HG03039 (cell line): ENCODE measurements around the gene PCOLCE2.

Experiments
- ATAC-seq: cut with Tn5 transposase; IDR thresholded peaks from one replicate; pipeline ENCODE4 v1.9.1; 2021; ENCODE audit warnings: mild to moderate bottlenecking, moderate library complexity; ENCODE audit not compliant: unreplicated experiment

The PCOLCE2 gene, protein sequence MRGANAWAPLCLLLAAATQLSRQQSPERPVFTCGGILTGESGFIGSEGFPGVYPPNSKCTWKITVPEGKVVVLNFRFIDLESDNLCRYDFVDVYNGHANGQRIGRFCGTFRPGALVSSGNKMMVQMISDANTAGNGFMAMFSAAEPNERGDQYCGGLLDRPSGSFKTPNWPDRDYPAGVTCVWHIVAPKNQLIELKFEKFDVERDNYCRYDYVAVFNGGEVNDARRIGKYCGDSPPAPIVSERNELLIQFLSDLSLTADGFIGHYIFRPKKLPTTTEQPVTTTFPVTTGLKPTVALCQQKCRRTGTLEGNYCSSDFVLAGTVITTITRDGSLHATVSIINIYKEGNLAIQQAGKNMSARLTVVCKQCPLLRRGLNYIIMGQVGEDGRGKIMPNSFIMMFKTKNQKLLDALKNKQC

GRCh38 chr3:142888481-142889211 lies at the start of gene PCOLCE2:
PCOLCE2 (minus strand) TSS chr3:142889083; CDS start chr3:142888896, 187 bp downstream.
- ATAC-seq = no peak

- ATAC-seq = no peak
Measured at GRCh38 chr3:142935963-142936362, 47.1 kb upstream of the PCOLCE2 start.

DNA sequence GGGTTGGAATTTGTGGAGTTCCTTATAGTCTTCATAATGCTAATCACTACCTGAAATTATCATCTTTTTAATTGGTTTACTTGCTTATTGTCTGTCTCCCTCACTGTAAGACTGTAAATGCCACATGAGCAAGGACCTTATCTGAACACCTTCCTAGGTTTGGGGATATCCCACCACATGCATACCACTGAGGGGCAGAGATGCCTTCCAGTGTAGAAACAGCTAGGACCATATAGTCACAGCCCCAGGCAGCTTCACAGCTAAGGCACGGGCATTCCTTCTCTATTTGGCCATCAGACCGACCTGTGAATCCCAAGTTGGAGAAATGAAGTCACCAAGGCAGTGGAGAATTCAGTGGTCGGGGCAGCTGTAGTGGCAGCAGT lies 46.0 kb upstream of the PCOLCE2 start:
- no peak for ATAC-seq

DNA sequence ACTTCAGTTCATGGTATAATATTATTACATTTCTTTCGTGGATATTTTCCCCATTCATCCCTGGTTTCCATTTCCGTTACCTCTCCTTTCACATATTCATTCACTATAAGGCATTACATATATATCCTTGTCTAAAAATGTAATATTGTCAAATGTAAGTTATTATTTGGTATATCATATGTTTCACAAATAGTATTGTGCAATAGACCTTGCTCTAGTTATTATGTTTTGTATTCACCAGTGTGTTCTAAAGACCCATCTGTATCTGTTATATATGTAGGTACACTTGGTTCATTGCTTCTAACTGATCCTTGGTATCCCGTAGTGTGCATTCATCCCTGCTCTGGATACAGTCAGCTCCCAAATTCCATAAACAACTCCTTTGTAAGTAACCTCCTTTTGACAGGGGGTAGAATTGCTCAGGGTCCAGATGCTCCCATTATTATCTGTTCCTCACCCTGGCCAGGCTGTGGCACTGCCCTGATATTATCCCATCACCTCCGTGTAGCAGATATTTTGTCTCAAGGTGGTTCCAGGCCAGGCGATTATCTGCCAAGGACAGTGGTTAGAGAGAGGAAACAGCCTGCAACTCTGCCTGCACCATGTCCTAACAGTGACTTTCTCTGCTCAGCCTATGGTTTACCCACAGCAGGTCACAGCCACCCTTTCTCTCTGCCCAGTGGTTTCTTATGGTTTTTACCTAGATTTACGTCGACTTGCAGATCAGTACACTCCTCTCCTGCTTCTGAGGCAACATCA lies 45.4 kb upstream of the PCOLCE2 start:
- ATAC-seq = no peak

DNA sequence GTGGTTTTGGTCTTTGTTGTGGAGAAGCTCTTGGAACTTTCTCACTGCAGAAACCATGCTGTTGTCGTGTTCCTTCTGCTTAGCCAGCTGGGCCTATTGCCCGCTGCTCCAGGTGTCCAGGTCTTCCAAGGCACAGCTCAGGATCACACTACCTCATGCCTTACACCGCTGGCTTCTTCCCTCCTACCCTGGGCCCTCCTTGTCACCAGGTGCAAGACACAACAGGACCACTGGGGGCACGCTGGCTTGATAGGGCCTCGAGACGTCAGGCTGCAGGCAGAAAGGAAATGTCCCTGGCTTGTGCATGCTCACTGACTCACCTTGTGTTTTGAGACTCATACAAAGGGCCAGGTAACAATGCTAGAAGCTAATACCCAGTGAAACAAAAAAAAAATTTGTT lies 42.3 kb upstream of the PCOLCE2 start:
- ATAC-seq = no peak

DNA sequence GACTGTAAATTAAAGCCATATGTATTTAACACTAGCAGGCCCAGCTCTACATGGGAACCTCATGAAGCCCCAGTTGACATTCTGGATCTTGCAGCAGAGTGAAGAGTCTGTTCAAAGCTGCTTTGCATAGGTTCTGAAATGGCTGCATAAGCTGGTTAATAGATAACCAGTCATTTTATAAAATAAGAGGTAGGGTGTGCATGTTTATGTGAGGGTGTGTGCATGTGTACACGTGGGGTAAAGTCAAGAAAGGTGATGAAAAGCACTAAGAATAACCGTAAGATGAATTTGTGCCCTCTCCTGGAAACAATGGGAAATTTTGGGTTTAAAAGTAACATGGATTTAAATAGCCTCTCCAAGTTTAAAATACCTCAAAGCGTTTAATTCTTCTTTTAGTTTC lies 41.6 kb upstream of the PCOLCE2 start:
- no peak for ATAC-seq

GRCh38 chr3:142929890-142930289 lies 41.0 kb upstream of the PCOLCE2 start:
- ATAC-seq = no peak

DNA sequence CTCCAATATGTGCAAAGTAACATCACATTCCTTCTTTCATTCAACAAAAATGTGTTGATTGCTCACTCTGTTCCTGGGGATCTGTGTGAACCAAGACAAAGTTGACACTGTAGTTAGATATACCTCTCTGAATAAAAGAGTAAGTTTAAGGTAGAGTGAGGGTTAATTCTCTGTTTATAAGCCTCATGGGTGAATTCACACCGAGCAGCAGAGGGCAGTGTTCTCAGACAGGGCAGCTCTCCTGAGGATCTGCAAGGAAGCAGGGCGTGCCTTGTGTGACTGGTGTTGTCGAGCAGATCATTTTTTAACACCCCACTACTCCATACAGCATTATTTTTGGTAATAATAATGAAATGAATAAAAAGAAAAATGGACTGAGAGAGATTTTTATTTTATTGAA lies 40.2 kb upstream of the PCOLCE2 start:
- no peak for ATAC-seq

DNA sequence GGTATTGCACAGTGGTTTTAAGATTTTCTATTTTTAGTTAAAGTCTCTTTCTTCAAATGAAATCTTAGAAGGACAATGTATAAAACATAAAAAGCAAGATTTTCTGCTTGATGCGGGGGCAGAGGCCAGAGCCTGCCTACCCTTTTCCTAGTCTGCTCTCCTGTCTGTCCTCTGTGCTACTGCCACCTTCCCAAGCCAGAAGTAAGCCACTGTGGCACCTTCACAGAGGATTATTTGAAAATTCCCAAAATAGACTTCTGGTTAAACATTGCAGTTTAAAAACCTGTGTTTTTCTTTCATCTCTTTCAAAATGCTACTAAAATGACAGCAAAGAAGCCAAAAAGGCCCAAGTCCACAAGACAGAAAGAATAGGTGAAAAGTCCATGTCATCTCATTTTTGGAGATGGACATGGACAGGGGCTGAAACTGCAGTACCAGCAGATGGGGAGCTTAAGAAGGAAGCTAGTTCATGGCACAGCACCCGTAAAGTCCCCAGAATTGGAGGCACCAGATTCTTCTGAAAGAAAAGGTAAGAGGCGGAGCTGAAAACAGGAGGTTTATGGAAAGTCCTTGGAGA lies 37.6 kb upstream of the PCOLCE2 start:
- ATAC-seq = no peak

DNA sequence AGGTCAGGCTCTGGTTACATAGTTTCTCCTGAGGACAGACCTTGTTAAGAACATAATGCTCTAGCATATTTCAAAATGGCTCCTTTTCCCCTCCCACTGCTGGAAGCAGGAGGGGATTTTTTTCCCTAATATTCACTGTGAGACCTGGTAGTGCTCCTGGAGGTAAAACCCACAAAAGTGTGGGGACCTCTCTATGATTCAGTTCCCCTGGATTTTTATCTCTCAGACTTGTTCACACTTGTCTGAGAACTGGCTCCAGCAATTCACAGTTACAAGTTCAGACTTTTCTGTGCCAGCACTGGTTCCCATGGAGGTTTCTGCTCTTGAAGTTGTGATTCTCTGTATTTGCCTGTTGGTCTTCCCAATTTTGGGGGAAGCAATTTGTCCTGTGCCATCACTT lies 36.3 kb upstream of the PCOLCE2 start:
- no peak for ATAC-seq

GRCh38 chr3:142923694-142924093 lies 34.8 kb upstream of the PCOLCE2 start:
- no peak for ATAC-seq

DNA sequence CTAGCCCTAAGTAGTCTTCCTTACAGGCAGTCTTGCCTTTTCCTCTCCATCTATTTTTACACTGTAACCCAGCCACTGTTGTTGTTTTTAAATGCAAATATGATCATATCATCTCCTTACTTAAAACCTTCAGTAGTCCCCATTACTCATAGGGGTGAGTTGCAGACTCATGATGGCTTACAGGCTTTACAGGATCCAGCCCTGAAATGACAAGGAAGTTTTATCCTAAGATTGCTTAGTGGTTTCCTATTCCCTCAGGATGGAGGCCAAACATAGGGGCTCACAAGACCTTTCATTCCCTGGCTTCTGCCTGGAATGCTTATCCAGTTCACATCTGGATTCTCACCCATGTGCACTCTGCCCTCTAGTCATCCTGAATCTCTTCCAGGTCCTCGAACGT lies 27.7 kb upstream of the PCOLCE2 start:
- no peak for ATAC-seq

DNA sequence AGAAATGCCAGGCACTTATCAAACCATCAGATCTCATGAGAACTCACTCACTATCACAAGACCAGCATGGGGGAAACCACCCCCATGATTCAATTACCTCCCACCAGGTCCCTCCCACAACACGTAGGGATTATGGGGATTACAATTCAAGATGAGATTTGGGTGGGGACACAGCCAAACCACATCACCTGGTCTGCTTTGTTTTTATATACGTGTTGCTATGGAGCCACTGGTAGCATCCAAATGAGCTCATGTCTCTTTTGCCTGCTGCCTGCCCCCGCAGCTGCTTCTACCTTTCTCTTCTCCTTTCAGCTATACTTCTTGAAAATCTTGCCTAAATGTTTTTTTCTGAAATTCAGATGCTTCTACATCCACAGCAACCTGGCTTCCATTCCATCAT lies 26.8 kb upstream of the PCOLCE2 start:
- ATAC-seq = no peak

DNA sequence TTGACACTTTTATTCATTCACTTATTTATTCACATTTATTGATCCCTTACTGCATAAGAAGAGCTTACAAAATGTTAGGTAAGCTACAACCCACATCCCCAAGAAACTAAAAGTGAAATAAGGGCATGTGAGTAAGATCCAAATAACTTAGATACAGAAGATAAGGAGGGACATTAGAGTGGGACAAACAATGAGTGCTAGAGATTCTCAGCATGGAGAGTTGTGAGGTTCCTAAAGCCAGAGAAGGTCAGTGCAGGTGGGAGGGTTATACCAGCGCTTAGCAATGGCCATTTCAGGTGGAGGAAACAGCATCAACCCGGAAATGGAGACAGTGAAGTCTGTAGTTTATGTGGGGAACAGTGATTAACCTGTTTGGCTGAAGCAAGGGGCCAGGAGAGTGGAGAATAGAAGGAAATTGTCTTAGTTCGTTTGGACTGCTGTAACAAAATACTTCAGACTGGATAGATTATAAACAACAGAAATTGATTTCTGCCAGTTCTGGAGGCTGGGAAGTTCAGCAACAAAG lies 25.5 kb upstream of the PCOLCE2 start:
- ATAC-seq = no peak

DNA sequence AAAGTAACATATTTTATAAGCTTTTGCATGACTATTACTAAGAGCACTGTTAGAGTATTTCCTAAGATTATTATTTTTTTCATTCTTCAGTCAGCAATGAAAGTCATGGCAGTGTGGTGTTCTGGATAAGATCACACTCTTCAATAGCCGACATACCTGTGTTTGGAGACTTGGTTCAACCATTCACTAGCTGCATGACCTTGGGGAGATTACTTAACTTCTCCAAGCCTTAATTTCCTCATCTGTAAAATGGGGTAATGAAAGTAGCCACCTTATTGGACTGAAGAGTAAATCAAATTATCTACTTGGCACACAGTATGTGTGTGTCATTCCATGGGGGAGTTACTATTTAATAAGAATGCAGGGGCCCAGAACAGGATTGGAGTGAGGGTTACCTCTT lies 24.5 kb upstream of the PCOLCE2 start:
- no peak for ATAC-seq

DNA sequence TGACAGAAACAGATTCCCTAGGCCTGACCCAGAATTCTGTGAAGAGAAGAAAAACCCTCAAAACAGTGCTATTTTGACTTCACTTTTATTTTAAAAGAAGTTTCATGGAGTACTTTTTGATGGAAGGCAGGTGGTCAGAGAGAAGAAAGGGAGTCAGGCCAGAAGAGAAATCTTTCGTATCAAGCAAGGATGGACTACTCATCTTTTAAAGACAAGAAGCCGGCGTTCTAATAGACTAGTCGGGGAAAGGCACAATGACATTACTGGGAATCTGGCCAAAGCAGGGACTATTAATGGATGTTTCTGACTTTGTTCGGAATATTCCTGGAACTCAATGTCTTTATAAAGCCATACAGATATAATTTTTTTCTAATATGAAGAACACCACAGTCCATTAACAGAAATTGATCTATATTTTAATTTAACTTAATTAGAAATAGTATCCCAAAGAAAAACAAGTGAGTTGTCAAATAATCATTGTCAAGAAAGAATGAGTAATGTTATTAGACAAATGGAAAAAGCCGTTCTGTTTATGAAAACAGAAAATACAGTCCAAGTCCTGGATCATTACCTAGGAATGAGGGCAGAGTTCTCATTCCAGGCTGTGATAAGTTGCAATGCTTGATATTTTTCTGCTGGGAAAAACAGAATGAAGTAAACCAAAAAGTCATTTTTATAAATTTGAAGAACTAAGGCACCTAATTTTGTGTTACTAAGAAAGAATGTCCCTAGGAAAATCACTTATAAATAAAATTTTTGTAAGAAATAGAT lies 23.7 kb upstream of the PCOLCE2 start:
- no peak for ATAC-seq

DNA sequence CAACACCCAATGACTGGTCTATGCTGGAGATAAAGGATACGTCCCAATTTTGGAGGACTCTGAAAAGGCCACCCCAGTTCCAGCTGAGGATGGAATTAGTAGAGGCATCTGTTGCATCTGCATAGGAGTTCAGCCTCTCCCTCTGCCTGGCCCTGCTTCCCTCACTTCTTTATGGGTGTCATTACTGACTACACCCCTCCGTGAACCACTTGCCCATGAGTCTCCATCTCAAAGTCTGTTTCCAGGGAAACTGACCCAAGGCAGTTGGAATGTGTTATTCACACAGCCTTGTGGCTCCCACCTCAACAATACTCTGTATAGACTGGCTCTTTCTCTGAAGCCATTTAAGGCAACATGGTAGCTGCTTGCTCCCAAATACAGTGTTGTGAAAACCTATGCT lies 21.4 kb upstream of the PCOLCE2 start:
- no peak for ATAC-seq

DNA sequence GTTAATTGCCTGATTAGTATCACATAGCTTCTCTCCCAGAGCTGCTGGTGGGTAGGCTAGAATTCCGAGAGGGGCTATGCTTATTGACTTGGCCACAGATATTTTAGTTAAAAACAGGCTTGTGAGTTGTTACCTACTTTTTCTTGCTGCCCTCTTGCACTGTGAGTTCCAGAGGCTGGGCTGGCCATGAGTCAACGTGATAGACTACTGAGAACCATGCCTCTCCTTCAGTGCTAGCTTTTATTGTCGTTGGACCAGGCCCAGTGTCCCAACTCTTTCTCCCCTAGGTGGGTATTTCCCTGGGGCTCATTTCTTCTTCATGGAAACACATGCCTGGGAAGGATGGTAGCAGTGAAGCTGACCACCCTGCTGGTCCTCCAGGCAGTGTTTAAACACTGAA lies 20.4 kb upstream of the PCOLCE2 start:
- ATAC-seq = no peak

GRCh38 chr3:142907996-142908395 lies 19.1 kb upstream of the PCOLCE2 start:
- no peak for ATAC-seq
